Breast epithelium (tissue), 4 donors: ENCODE results near the gene MTMR8. TPM values are rescaled to one million over a fixed set of nuclear protein-coding genes. Genes with fewer than 3 reads are reported as not detected.

Source experiments
- DNase-seq, 2 donors: peaks; one replicate each; pipeline ENCODE4 v3.0.0-alpha.2; 2019; ENCODE audit warnings: low spot score in 2 of 2
- H3K27ac ChIP-seq, 2 donors: fragments of 200-600 bp; sonication (generic) in 1 of 2; one replicate each; pipeline ENCODE4 v1.5.1; 2016 to 2019; ENCODE audit warnings: mild to moderate bottlenecking in 1 of 2
- H3K27me3 ChIP-seq, 2 donors: fragments of 200-600 bp; sonication (generic) in 1 of 2; one replicate each; pipeline versions ENCODE4 v1.5.1 to v1.6.0; 2017 to 2019; ENCODE audit warnings: control low read depth in 1 of 2, mild to moderate bottlenecking in 1 of 2
- H3K36me3 ChIP-seq: fragments of 200-600 bp; one replicate; pipeline ENCODE4 v1.5.1; 2019
- H3K4me1 ChIP-seq, 2 donors: fragments of 200-600 bp; sonication (generic); one replicate each; pipeline ENCODE4 v1.5.1; 2016 to 2019; ENCODE audit warnings: control low read depth in 1 of 2
- H3K4me3 ChIP-seq, 3 donors: fragments of 200-600 bp; sonication (generic); 1 replicate in 2 of 3; 2 replicates in 1 of 3; pipeline ENCODE4 v1.5.1; 2016 to 2019; ENCODE audit warnings: mild to moderate bottlenecking in 3 of 3, moderate library complexity in 2 of 3
- H3K9me3 ChIP-seq, 2 donors: fragments of 200-600 bp; sonication (generic) in 1 of 2; one replicate each; pipeline ENCODE4 v1.5.1; 2016 to 2019; ENCODE audit warnings: control low read depth in 1 of 2
- POLR2A ChIP-seq: fragments of 450-650 bp; IDR thresholded peaks from one replicate; pipeline ENCODE4 v1.6.1; 2016; ENCODE audit warnings: antibody characterized with exemption, mild to moderate bottlenecking, moderate library complexity
- POLR2AphosphoS5 ChIP-seq, 3 donors: sonication (generic); formaldehyde crosslinking; IDR thresholded peaks; one replicate each; pipeline ENCODE4 v1.6.1; 2017; ENCODE audit warnings: antibody characterized with exemption in 3 of 3
- intact Hi-C: fragments of 100-400 bp; cut with DNase I; formaldehyde crosslinking; loops from one replicate; pipeline ENCODE4 v1.15.1; 2023; ENCODE audit warnings: low total_unique reads
- total RNA-seq, 3 donors: library from RNA; depleted of rRNA; stranded (reverse); fragments of >200 nt; gene quantifications; one replicate each; pipeline ENCODE4 v1.1.0, GENCODE V29; 2016
- TF ChIP-seq, protein P1 (sequence below), 3 donors: fragments of 450-650 bp; IDR thresholded peaks; one replicate each; pipeline ENCODE4 v1.5.1; 2016 to 2017; ENCODE audit warnings: antibody characterized with exemption in 3 of 3, mild to moderate bottlenecking in 3 of 3, moderate library complexity in 3 of 3

MTMR8 gene
- total RNA-seq, 3 donors from 2014 or later: 0.96 to 3.6 (median 2.2) TPM

DNA sequence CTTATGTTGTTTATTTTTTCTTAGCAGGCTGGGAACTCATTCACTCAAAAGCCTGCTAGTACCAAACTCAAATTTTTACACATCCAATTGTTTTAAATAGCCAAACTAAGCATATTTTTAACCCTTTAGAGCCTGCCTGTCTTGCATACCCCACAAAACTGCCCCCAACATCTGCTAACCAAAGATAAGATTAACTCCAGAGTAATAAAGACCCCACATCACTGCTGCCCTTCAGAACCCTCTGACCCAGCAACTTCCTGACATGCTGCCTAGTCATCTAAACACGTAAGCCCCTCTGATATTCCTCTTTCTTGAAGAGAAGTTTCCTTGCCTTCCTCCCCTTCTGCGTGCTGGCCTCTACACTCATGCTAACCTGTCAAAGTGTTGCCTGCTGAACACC is 104.1 kb downstream of the MTMR8 start:
- no peak for DNase-seq
- H3K9me3 ChIP-seq: peaks cover 0 to 5% of the 10 kb centered on the region in 2 donors
- H3K27me3 ChIP-seq: no peaks in the 10 kb centered on the region
- TF ChIP-seq, protein P1, sequence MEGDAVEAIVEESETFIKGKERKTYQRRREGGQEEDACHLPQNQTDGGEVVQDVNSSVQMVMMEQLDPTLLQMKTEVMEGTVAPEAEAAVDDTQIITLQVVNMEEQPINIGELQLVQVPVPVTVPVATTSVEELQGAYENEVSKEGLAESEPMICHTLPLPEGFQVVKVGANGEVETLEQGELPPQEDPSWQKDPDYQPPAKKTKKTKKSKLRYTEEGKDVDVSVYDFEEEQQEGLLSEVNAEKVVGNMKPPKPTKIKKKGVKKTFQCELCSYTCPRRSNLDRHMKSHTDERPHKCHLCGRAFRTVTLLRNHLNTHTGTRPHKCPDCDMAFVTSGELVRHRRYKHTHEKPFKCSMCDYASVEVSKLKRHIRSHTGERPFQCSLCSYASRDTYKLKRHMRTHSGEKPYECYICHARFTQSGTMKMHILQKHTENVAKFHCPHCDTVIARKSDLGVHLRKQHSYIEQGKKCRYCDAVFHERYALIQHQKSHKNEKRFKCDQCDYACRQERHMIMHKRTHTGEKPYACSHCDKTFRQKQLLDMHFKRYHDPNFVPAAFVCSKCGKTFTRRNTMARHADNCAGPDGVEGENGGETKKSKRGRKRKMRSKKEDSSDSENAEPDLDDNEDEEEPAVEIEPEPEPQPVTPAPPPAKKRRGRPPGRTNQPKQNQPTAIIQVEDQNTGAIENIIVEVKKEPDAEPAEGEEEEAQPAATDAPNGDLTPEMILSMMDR (IDR thresholded peaks at IDR 0.05): no peak
- TF ChIP-seq POLR2A (no peak), POLR2AphosphoS5 (IDR thresholded peaks at IDR 0.05) (no peak)
- intact Hi-C loops: no loop called here
- no peak overlapping the region for H3K27ac ChIP-seq
- no peaks in the 10 kb centered on the region for H3K36me3 ChIP-seq
- no peak overlapping the region for H3K4me3 ChIP-seq
- no peaks in the 10 kb centered on the region for H3K4me1 ChIP-seq

DNA sequence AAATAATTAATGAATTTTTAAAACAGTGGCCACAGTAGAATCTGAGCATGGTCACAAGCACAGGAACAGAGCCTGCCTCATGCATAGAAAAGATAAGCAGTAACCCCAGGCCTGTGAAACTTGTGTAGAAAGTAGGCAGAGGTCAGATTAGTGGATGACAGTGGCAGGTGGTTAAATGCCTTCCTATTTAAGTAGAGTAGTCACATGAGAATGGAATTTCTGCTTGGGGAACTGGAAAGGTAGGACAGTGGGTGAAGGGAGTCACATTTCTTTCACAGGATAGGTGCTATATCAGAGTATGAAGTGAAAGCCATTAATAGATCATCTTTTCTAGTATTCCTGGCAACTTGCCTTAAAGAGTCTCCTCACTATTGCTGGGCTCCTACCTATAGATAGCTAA is 130.0 kb downstream of the MTMR8 start:
- Histone ChIP-seq H3K27ac (no peak overlapping the region), H3K4me3 (no peak overlapping the region), H3K4me1 (no peaks in the 10 kb centered on the region), H3K36me3 (no peaks in the 10 kb centered on the region), H3K27me3 (peaks cover 0 to 10% of the 10 kb centered on the region in 2 donors), H3K9me3 (no peaks in the 10 kb centered on the region)
- TF ChIP-seq POLR2AphosphoS5 (IDR thresholded peaks at IDR 0.05) (no peak), POLR2A (no peak)
- TF ChIP-seq, protein P1 (IDR thresholded peaks at IDR 0.05): no peak
- intact Hi-C loops: no loop called here
- DNase-seq: no peak

DNA sequence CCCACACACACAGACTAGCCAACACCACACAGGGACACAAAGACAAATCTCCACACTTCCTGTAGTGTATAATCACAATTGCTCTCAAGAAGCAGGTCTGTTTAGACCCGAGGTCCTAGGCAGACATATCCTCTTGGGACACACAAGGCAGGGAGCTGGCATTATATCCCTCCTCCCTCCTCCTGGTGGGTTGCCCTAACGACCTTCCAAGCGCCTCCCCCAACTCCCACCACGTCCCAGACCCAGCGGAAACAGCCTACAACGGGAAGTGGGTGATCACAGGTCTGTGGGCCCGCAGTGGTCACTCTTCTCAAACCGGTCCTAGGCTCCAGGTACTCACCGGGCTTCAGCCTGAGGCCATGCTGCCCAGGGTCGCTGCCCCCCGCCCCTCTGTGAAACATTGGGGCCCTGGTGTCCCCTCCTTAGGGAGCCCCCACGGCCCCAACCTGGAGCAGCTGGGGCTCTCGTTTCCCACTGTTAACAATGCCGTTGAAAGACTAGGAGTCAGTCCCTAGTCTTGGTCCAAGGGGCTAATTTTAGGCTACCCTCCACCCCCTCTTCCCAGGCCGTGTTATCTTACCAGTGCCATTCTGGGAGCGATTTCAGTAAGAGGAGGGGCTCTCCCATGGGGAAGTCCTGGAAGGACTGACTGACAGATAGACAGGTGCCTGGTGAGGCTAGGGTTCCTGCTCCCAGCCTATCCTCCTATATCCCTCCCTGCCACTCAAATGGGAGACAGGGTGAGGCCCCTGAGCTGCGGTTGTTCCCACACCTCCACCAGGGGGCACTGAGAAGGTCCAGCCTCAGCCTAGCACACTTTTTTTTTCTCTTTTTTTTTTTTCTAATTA is 164.9 kb downstream of the MTMR8 start, which contains the start of gene ASB12:
Gene ASB12, minus strand, starts transcription at position 485 of the 848 bp plus-strand sequence. CDS start 4,957 bp downstream, outside the sequence.
- TF ChIP-seq POLR2AphosphoS5 (IDR thresholded peaks at IDR 0.05) (no peak), POLR2A (no peak)
- TF ChIP-seq, protein P1 (IDR thresholded peaks at IDR 0.05): no peak
- intact Hi-C loops: no loop called here
- DNase-seq: no peak

DNA sequence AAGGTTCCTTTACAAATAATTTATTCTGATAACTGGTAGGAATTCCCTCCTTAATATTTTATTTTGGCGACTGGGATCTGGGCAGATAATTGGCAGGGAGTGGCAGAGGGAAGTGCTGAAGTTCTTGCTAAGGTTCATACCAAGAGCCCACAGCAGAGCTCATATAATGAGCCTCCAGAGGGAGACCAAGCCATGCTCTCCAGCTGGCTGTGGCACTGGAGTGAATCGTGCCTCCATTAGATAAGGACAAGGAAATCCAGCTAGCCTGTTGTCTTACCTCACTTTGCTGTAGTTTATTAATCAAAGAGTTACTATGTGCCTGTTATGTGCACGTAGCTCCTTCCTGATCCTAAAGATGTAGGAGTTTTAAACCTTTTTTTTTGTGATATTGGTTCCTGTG is 166.1 kb downstream of the MTMR8 start:
- intact Hi-C loops: no loop called here
- Histone ChIP-seq H3K27me3 (peaks cover 0 to 26% of the 10 kb centered on the region in 2 donors), H3K4me1 (no peaks in the 10 kb centered on the region), H3K27ac (no peak overlapping the region), H3K9me3 (peaks cover 0 to 5% of the 10 kb centered on the region in 2 donors), H3K4me3 (no peak overlapping the region), H3K36me3 (no peaks in the 10 kb centered on the region)
- TF ChIP-seq, protein P1 (IDR thresholded peaks at IDR 0.05): no peak
- TF ChIP-seq POLR2AphosphoS5 (IDR thresholded peaks at IDR 0.05): no peak
- no peak for DNase-seq

More for the DNA sequence above, 164.9 kb downstream of the MTMR8 start, which contains the start of gene ASB12:
- H3K27ac ChIP-seq: no peak within 1 kb of the TSS
- peaks cover 0 to 18% of the 10 kb centered on the region in 2 donors for H3K27me3 ChIP-seq
- H3K4me1 ChIP-seq: no peaks in the 10 kb centered on the region
- no peaks in the 10 kb centered on the region for H3K36me3 ChIP-seq
- peaks cover 0 to 5% of the 10 kb centered on the region in 2 donors for H3K9me3 ChIP-seq
- no peak within 1 kb of the TSS for H3K4me3 ChIP-seq

Other genes starting within 250 kb of the MTMR8 start
- 1 to 10 TPM; 3.7 to 5.3 (median 4.3) TPM for gene AMER1, start 189.7 kb downstream of the MTMR8 start, total RNA-seq
- gene ASB12, start 164.8 kb downstream of the MTMR8 start, total RNA-seq: under 1 TPM in 1 of 3 donors, not detected in 2; 0.29 TPM